A673 (cell line): ENCODE results near the gene CBX3. TPM values are rescaled to one million over a fixed set of nuclear protein-coding genes. Genes with fewer than 3 reads are reported as not detected.

Experiments
- BruUV-seq: library from RNA; stranded (reverse); fragments of 400-500 nt; replicated peaks from 2 replicates; lab custom pipeline; 2021; lab: Mats Ljungman, UMichigan
- CTCF ChIA-PET: fragments of 300-600 bp; sonication (Branson Sonifier 250); formaldehyde crosslinking; loops from one replicate; lab custom pipeline; 2022; ENCODE audit warnings: antibody characterized with exemption; lab: Charles Lee
- POLR2A ChIA-PET: fragments of 300-600 bp; sonication (Branson Sonifier 250); formaldehyde crosslinking; loops from one replicate; lab custom pipeline; 2022; ENCODE audit warnings: antibody characterized with exemption; ENCODE audit not compliant: low non-redundant PET; lab: Charles Lee
- DNase-seq: peaks from one replicate; pipeline ENCODE4 v3.0.0-alpha.2; 2015; ENCODE audit warnings: low spot score
- H3K27ac ChIP-seq: fragments of 200-600 bp; sonication (generic); 2 replicates; pipeline ENCODE4 v1.5.1; 2016; ENCODE audit warnings: mixed run types, low read depth, mild to moderate bottlenecking, mixed read lengths, antibody characterized with exemption, low read length; ENCODE audit not compliant: poor library complexity, severe bottlenecking
- H3K27me3 ChIP-seq: fragments of 200-600 bp; sonication (generic); replicated peaks from 2 replicates; pipeline ENCODE4 v1.6.1; 2017; ENCODE audit warnings: mixed run types, low read depth, mild to moderate bottlenecking, mixed read lengths, antibody characterized with exemption, low read length; ENCODE audit not compliant: insufficient read depth, poor library complexity
- H3K36me3 ChIP-seq: fragments of 200-600 bp; sonication (generic); 2 replicates; pipeline ENCODE4 v1.6.1; 2016; ENCODE audit warnings: mixed run types, mild to moderate bottlenecking, mixed read lengths, antibody characterized with exemption, low read length; ENCODE audit not compliant: insufficient read depth, poor library complexity, severe bottlenecking
- H3K4me1 ChIP-seq: fragments of 200-600 bp; sonication (generic); 2 replicates; pipeline ENCODE4 v1.6.1; 2017; ENCODE audit warnings: mixed run types, mild to moderate bottlenecking, mixed read lengths, antibody characterized with exemption, low read length; ENCODE audit not compliant: insufficient read depth, poor library complexity, severe bottlenecking
- H3K4me3 ChIP-seq: fragments of 200-600 bp; sonication (generic); 2 replicates; pipeline ENCODE4 v1.5.1; 2016; ENCODE audit warnings: low read depth, mixed run types, mild to moderate bottlenecking, mixed read lengths, low read length; ENCODE audit not compliant: poor library complexity, severe bottlenecking
- H3K9me3 ChIP-seq: fragments of 200-600 bp; sonication (generic); 2 replicates; pipeline ENCODE4 v1.6.1; 2016; ENCODE audit warnings: mixed run types, low read depth, mild to moderate bottlenecking, mixed read lengths, antibody characterized with exemption, low read length; ENCODE audit not compliant: poor library complexity, severe bottlenecking
- EZH2 ChIP-seq: fragments of 200-600 bp; sonication (generic); IDR thresholded peaks from 2 replicates; pipeline ENCODE4 v1.6.1; 2017; ENCODE audit warnings: borderline replicate concordance, low read depth, mild to moderate bottlenecking, mixed read lengths, antibody characterized with exemption, low read length; ENCODE audit not compliant: poor library complexity, severe bottlenecking
- intact Hi-C: fragments of 100-400 bp; cut with micrococcal nuclease; formaldehyde crosslinking; loops from one replicate; pipeline ENCODE4 v1.10.0; 2022; ENCODE audit not compliant: unreplicated experiment
- total RNA-seq: library from RNA; stranded (reverse); gene quantifications from 2 replicates; pipeline ENCODE4 v1.2.3, GENCODE V29; 2021
- TF ChIP-seq, protein P1 (sequence below): fragments of 300-800, 200-600 bp; sonication (generic); conservative IDR thresholded peaks from 2 replicates; pipeline ENCODE4 v1.5.1; 2017; ENCODE audit warnings: low read depth, mild to moderate bottlenecking, antibody characterized with exemption, low read length, moderate library complexity, mixed read lengths

The CBX3 gene
- total RNA-seq, 1 experiment from 2014 or later = 228 TPM

DNA sequence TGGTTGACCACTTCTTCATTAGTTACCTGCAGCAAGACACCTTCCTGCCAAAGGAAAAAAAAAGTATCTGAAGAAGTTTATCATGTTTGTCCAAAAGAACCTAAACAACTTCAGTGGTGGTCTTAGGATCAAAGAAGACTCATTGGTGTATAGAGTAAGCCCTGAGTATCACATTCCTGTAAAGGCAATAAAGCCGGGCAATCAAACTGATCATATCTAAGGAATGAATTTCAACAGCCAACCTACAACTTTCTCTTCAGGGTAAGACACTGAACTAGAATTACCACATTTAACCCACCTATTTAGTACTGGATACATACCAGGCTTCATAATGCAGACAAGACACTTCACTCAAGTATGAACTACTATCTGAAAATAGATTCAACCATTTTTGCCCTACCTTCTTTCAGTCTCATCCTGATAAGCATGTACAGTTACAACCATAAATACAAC lies 11.1 kb upstream of the CBX3 start:
- TF ChIP-seq, protein P1, sequence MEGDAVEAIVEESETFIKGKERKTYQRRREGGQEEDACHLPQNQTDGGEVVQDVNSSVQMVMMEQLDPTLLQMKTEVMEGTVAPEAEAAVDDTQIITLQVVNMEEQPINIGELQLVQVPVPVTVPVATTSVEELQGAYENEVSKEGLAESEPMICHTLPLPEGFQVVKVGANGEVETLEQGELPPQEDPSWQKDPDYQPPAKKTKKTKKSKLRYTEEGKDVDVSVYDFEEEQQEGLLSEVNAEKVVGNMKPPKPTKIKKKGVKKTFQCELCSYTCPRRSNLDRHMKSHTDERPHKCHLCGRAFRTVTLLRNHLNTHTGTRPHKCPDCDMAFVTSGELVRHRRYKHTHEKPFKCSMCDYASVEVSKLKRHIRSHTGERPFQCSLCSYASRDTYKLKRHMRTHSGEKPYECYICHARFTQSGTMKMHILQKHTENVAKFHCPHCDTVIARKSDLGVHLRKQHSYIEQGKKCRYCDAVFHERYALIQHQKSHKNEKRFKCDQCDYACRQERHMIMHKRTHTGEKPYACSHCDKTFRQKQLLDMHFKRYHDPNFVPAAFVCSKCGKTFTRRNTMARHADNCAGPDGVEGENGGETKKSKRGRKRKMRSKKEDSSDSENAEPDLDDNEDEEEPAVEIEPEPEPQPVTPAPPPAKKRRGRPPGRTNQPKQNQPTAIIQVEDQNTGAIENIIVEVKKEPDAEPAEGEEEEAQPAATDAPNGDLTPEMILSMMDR = no peak
- no peak for TF ChIP-seq EZH2
- ChIA-PET CTCF (no interaction called here), POLR2A (no interaction called here)
- no peaks in the 10 kb centered on the region for H3K9me3 ChIP-seq
- peaks cover 80% of the 10 kb centered on the region for H3K36me3 ChIP-seq
- intact Hi-C loops = no loop called here
- H3K4me1 ChIP-seq = peaks cover 28% of the 10 kb centered on the region
- H3K27me3 ChIP-seq = no peaks in the 10 kb centered on the region
- H3K4me3 ChIP-seq = no peak overlapping the region
- BruUV-seq = no TSS peak
- H3K27ac ChIP-seq = no peak overlapping the region
- no peak for DNase-seq

GRCh38 chr7:26191233-26191973 lies 10.1 kb upstream of the CBX3 start:
- ChIA-PET POLR2A (interaction anchor here (0.6 to 1.3 kb wide), 3 partner anchors 101 to 295 kb away, joined by 3 to 5 read pairs (median 4); no protein-coding TSS in a partner anchor), CTCF (no interaction called here)
- no peak overlapping the region for H3K4me3 ChIP-seq
- peaks cover 87% of the 10 kb centered on the region for H3K36me3 ChIP-seq
- no peaks in the 10 kb centered on the region for H3K9me3 ChIP-seq
- H3K27ac ChIP-seq = no peak overlapping the region
- DNase-seq = no peak
- no peak for TF ChIP-seq EZH2
- TF ChIP-seq, protein P1 = no peak
- H3K4me1 ChIP-seq = peaks cover 38% of the 10 kb centered on the region
- intact Hi-C loops = no loop called here
- H3K27me3 ChIP-seq = no peaks in the 10 kb centered on the region
- no TSS peak for BruUV-seq

- intact Hi-C loops = no loop called here
- Histone ChIP-seq H3K4me1 (peaks cover 44% of the 10 kb centered on the region), H3K4me3 (no peak overlapping the region), H3K27me3 (no peaks in the 10 kb centered on the region), H3K9me3 (no peaks in the 10 kb centered on the region), H3K27ac (no peak overlapping the region), H3K36me3 (peaks cover 92% of the 10 kb centered on the region)
- POLR2A ChIA-PET = interaction anchor here (0.7 to 1.3 kb wide), 2 partner anchors 101 to 151 kb away, joined by 3 to 5 read pairs; no protein-coding TSS in a partner anchor
- DNase-seq = no peak
- BruUV-seq = TSS peak; percentile 79
- CTCF ChIA-PET = no interaction called here
- no peak for TF ChIP-seq EZH2
- TF ChIP-seq, protein P1 = no peak
Measured at GRCh38 chr7:26191974-26192479, 9.5 kb upstream of the CBX3 start.
